Skeletal muscle satellite cell (primary cell): Measurements from ENCODE around the gene EHBP1.

Experiments
- H3K27me3 ChIP-seq: 2 replicates; pipeline ENCODE4 v1.7.0; 2013; ENCODE audit warnings: low read length; ENCODE audit not compliant: control insufficient read depth, insufficient read depth
- H3K36me3 ChIP-seq: 2 replicates; pipeline ENCODE4 v1.7.0; 2013; ENCODE audit warnings: mild to moderate bottlenecking, control low read depth, low read length; ENCODE audit not compliant: insufficient read depth
- H3K4me1 ChIP-seq: 2 replicates; pipeline ENCODE4 v1.7.0; 2013; ENCODE audit warnings: low read length; ENCODE audit not compliant: control insufficient read depth, insufficient read depth
- H3K4me2 ChIP-seq: 2 replicates; pipeline ENCODE4 v1.7.0; 2013; ENCODE audit warnings: mild to moderate bottlenecking, low read length
- H3K4me3 ChIP-seq: 2 replicates; pipeline ENCODE4 v1.7.0; 2013; ENCODE audit warnings: low read length
- H3K9ac ChIP-seq: 2 replicates; pipeline ENCODE4 v1.7.0; 2013; ENCODE audit warnings: mild to moderate bottlenecking, low read depth, low read length, moderate library complexity
- H3K9me3 ChIP-seq: replicated peaks from 2 replicates; pipeline ENCODE4 v1.7.0; 2013; ENCODE audit warnings: mild to moderate bottlenecking, control low read depth, low read length

EHBP1 gene

GRCh38 chr2:62826953-62827675 lies 121.6 kb downstream of the EHBP1 start:
- H3K4me3 ChIP-seq: no peak overlapping the region
- H3K4me1 ChIP-seq: peaks cover 9% of the 10 kb centered on the region
- H3K36me3 ChIP-seq: peaks cover 7% of the 10 kb centered on the region
- H3K9me3 ChIP-seq: no peaks in the 10 kb centered on the region
- no peak overlapping the region for H3K4me2 ChIP-seq
- H3K27me3 ChIP-seq: no peaks in the 10 kb centered on the region
- H3K9ac ChIP-seq: no peak overlapping the region

- Histone ChIP-seq H3K27me3 (no peaks in the 10 kb centered on the region), H3K36me3 (peaks cover 24% of the 10 kb centered on the region), H3K9ac (no peak overlapping the region), H3K9me3 (no peaks in the 10 kb centered on the region), H3K4me3 (no peak overlapping the region), H3K4me2 (no peak overlapping the region), H3K4me1 (peaks cover 1% of the 10 kb centered on the region)
Observed at GRCh38 chr2:62831729-62832128, 126.2 kb downstream of the EHBP1 start.

- H3K9me3 ChIP-seq: peaks cover 4% of the 10 kb centered on the region
- H3K4me2 ChIP-seq: no peak overlapping the region
- H3K4me3 ChIP-seq: no peak overlapping the region
- no peaks in the 10 kb centered on the region for H3K4me1 ChIP-seq
- no peaks in the 10 kb centered on the region for H3K36me3 ChIP-seq
- H3K9ac ChIP-seq: no peak overlapping the region
- H3K27me3 ChIP-seq: no peaks in the 10 kb centered on the region
Observed at GRCh38 chr2:62844311-62845090, 139.0 kb downstream of the EHBP1 start.

DNA sequence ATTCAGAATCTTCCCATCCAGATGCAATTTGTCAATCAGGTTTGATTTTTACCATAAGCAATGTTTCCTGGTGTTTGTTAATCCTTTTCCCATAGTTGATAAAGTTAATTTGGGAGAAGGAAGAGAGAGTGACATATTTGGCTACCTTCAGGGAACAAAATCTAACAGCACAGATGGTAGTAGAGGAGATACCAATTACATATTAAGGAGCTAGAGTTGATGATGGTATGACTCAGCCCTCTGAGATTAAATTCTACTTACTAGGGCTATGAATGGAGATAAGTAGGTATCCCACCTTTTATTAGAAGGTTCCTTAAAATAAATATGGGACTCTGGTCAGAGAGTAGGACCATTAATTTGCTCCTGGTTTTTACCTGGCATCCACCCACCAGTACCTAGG lies 139.7 kb downstream of the EHBP1 start:
- Histone ChIP-seq H3K36me3 (no peaks in the 10 kb centered on the region), H3K4me1 (no peaks in the 10 kb centered on the region), H3K9ac (no peak overlapping the region), H3K4me3 (no peak overlapping the region), H3K27me3 (no peaks in the 10 kb centered on the region), H3K9me3 (peaks cover 4% of the 10 kb centered on the region), H3K4me2 (no peak overlapping the region)

GRCh38 chr2:62852254-62852653 lies 146.7 kb downstream of the EHBP1 start:
- peaks cover 16% of the 10 kb centered on the region for H3K36me3 ChIP-seq
- H3K4me1 ChIP-seq: no peaks in the 10 kb centered on the region
- no peaks in the 10 kb centered on the region for H3K9me3 ChIP-seq
- no peak overlapping the region for H3K4me2 ChIP-seq
- H3K9ac ChIP-seq: no peak overlapping the region
- H3K27me3 ChIP-seq: no peaks in the 10 kb centered on the region
- no peak overlapping the region for H3K4me3 ChIP-seq

DNA sequence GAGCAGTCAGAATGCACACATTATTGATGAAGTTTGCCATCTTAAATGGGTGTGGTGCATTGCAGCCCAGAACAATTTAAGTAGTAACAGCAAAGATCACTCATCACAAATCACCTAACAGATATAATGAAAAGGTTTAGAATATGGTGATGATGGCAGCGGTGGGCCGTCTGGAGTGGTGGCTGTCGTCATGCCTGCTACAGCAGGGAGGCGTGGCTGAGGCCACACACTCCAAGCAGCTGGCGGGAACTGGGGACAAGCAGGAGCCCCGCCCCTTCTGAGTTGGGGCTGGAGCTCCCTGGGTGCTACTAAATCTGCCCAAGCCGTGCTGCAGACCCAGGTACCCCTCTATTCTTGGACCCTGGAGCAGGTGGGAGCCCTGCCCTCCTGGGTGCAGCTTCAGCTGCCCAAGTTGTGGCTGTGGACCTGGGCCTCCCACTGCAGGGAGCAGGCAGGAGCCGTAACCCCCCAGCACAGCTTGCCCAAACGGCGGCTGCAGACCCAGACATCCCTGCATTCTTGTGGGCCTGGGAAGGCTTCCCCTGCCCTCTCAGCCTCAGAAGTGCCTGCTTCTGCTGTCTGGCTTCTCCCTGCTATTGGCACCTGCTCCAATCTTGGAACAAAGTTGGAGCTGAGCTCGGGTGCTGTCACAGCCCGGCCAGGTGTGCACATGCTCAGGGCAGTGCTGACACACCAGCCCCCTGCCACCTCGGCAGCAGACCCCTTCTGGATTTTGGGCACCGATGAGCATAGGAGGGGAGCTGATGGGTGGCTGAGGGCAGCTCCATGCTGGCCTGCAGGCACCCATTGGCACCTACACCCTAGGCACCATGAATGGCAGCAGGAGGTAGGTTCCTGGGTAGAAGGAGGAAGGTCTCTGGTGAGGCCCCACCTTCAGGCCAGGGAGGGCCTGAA lies 149.3 kb downstream of the EHBP1 start:
- Histone ChIP-seq H3K27me3 (no peaks in the 10 kb centered on the region), H3K4me3 (no peak overlapping the region), H3K9me3 (no peaks in the 10 kb centered on the region), H3K4me1 (no peaks in the 10 kb centered on the region), H3K4me2 (no peak overlapping the region), H3K36me3 (peaks cover 20% of the 10 kb centered on the region), H3K9ac (no peak overlapping the region)

GRCh38 chr2:62856228-62857040 lies 150.9 kb downstream of the EHBP1 start:
- Histone ChIP-seq H3K4me3 (no peak overlapping the region), H3K27me3 (no peaks in the 10 kb centered on the region), H3K36me3 (peaks cover 20% of the 10 kb centered on the region), H3K4me1 (no peaks in the 10 kb centered on the region), H3K9me3 (no peaks in the 10 kb centered on the region), H3K9ac (no peak overlapping the region), H3K4me2 (no peak overlapping the region)

DNA sequence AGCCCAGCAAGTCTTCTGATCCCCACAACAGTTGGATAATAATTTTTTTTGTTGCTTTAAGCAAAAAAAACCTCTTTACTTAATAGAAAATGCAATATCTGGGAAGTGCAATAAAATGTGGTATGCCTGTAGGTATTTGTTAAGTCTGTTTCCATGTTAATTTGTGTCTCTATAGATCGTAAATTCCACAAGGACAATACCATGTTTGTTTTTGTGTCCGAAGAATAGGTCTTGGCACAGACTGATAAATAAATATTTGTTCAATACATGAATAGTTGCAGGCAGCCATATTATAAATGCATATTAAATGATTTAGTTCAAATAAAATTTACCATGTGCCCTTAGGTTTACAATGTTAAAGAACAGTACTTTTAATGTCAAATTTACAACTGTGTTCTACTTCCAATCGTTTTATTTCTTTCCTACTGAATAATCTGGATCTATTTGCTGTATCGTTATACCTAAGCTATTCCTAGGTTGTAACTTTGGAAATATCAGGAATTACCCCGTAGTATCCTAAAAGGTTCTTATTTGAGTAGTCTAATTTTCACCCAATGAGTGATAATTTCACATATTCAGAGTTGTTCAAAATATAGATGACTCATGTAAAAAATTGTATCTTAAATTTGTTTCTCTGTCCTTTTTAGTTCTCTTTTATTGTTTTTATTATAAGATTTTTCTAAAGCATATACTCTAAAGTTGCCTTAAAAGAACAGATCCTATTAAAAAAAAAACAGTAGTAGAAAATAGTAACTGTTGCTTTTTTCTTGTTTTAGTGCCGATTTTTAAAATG lies 151.8 kb downstream of the EHBP1 start:
- Histone ChIP-seq H3K9ac (no peak overlapping the region), H3K4me3 (no peak overlapping the region), H3K9me3 (no peaks in the 10 kb centered on the region), H3K27me3 (no peaks in the 10 kb centered on the region), H3K4me2 (no peak overlapping the region), H3K4me1 (no peaks in the 10 kb centered on the region), H3K36me3 (peaks cover 20% of the 10 kb centered on the region)

- Histone ChIP-seq H3K4me1 (no peaks in the 10 kb centered on the region), H3K4me3 (no peak overlapping the region), H3K9ac (no peak overlapping the region), H3K36me3 (peaks cover 20% of the 10 kb centered on the region), H3K9me3 (no peaks in the 10 kb centered on the region), H3K27me3 (no peaks in the 10 kb centered on the region), H3K4me2 (no peak overlapping the region)
Observed at GRCh38 chr2:62858231-62858832, 152.8 kb downstream of the EHBP1 start.

DNA sequence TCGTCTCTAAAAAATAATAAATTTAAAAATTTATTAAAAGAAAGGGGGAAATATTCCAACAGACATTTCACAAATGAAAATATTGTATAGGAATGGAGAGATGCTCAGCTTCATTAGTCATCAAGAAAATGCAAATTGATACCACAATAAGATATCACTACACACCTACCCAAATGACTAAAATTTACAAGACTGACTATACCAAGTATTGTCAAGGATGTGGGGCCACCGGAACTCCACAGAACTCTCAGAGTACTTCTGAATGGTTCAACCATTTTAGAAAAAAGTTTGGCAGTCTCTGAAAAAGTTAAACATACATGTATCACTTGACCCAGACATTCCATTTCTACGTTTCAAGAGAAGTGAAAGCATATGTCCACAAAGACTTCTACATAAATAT lies 163.4 kb downstream of the EHBP1 start:
- Histone ChIP-seq H3K27me3 (no peaks in the 10 kb centered on the region), H3K4me3 (no peak overlapping the region), H3K4me1 (no peaks in the 10 kb centered on the region), H3K9ac (no peak overlapping the region), H3K9me3 (peaks cover 5% of the 10 kb centered on the region), H3K36me3 (no peaks in the 10 kb centered on the region), H3K4me2 (no peak overlapping the region)
